BE2C (cell line): ENCODE measurements around the gene AKAP9.
"Not testable (repeated sequence)": the region's sequence is repeated elsewhere in the genome, so short reads cannot be mapped to it uniquely, and the experiment has no call there.

ENCODE experiments used
- DNase-seq: peaks from one replicate; pipeline ENCODE4 v3.0.0-alpha.2; 2020
- H3K27me3 ChIP-seq: fragments of 250-450 bp; sonication (Bioruptor Pico); 2 replicates; pipeline ENCODE4 v1.5.1; 2020; ENCODE audit warnings: mild to moderate bottlenecking
- H3K36me3 ChIP-seq: fragments of 250-450 bp; sonication (Bioruptor Pico); 2 replicates; pipeline ENCODE4 v1.5.1; 2020; ENCODE audit warnings: mild to moderate bottlenecking
- H3K4me1 ChIP-seq: fragments of 250-450 bp; sonication (Bioruptor Pico); 2 replicates; pipeline ENCODE4 v1.5.1; 2020
- H3K4me3 ChIP-seq: 2 replicates; pipeline ENCODE4 v1.5.1; 2011; ENCODE audit warnings: low read depth, low read length
- H3K9me3 ChIP-seq: fragments of 250-450 bp; sonication (Bioruptor Pico); 2 replicates; pipeline ENCODE4 v1.5.1; 2020
- TF ChIP-seq, protein P1 (sequence below): IDR thresholded peaks from 2 replicates; pipeline ENCODE4 v1.5.1; 2012; ENCODE audit warnings: mild to moderate bottlenecking, low read depth, low read length

The AKAP9 gene

DNA sequence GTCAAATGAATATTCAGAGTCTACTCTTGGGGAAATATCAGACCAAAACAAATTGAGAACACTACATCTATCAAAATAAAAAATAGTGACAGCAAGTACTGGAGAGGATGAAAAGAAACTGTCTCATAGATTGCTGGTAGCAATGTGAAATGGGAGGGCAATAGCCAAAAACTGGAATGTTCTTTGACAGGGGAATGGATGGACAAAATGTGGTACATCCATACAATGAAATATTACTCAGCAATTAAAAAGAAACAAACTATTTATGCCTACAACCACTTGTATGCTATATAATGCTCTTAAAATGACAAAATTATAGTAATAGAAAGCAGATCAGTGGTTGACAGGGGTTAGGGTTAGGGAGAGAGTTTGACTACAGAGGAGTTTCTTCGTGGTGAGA is 147.6 kb downstream of the AKAP9 start:
- no peaks in the 10 kb centered on the region for H3K4me1 ChIP-seq
- no peak overlapping the region for H3K4me3 ChIP-seq
- peaks cover 42% of the 10 kb centered on the region for H3K36me3 ChIP-seq
- TF ChIP-seq, protein P1, sequence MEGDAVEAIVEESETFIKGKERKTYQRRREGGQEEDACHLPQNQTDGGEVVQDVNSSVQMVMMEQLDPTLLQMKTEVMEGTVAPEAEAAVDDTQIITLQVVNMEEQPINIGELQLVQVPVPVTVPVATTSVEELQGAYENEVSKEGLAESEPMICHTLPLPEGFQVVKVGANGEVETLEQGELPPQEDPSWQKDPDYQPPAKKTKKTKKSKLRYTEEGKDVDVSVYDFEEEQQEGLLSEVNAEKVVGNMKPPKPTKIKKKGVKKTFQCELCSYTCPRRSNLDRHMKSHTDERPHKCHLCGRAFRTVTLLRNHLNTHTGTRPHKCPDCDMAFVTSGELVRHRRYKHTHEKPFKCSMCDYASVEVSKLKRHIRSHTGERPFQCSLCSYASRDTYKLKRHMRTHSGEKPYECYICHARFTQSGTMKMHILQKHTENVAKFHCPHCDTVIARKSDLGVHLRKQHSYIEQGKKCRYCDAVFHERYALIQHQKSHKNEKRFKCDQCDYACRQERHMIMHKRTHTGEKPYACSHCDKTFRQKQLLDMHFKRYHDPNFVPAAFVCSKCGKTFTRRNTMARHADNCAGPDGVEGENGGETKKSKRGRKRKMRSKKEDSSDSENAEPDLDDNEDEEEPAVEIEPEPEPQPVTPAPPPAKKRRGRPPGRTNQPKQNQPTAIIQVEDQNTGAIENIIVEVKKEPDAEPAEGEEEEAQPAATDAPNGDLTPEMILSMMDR: no peak
- no peaks in the 10 kb centered on the region; the same call in 1 of the 2 replicates for H3K9me3 ChIP-seq
- no peaks in the 10 kb centered on the region for H3K27me3 ChIP-seq
- DNase-seq: no peak

DNA sequence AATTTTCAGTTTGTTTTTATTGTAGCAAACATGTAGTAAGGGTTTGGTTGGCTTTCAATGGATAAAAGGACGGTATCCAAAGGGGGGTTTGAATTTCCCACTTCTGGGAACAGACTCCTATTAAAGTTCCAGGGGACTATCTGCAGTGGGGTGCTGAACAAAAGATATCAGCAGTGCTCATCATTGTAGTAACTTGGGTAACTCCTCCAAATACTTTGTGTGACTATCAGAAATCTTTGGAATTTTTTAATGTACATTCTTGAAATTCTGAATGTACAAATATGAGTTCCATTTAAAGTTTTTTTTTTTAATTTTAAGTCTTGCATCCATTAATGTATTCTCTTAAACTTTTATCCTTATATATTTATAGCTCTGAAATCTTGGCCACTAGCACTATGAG is 151.5 kb downstream of the AKAP9 start:
- no peak for DNase-seq
- Histone ChIP-seq H3K9me3 (no peaks in the 10 kb centered on the region; the same call in 1 of the 2 replicates), H3K4me1 (no peaks in the 10 kb centered on the region), H3K27me3 (no peaks in the 10 kb centered on the region), H3K4me3 (no peak overlapping the region), H3K36me3 (peaks cover 22% of the 10 kb centered on the region)
- TF ChIP-seq, protein P1: no peak

DNA sequence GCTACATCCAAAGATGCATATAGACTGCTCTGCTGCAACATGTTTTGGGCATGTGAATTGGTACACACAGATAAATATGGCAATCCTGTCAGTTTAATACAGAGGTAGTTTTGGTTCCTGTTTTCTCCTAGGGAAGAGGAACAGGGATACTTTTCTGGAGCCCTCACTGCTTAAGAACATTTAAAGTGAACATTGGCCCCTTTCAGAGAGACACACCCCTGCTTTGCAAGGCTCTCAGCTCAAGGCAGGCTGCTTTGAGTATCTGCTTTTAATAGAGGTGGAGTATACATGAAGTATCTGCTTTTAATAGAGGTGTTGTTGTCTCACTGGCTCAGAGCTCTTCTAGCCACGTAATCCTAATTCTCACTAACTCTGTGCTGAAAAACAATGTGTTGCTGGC is 154.7 kb downstream of the AKAP9 start:
- DNase-seq: no peak
- peaks cover 31% of the 10 kb centered on the region for H3K36me3 ChIP-seq
- no peaks in the 10 kb centered on the region for H3K4me1 ChIP-seq
- TF ChIP-seq, protein P1: no peak
- H3K4me3 ChIP-seq: no peak overlapping the region
- H3K9me3 ChIP-seq: no peaks in the 10 kb centered on the region; the same call in 1 of the 2 replicates
- H3K27me3 ChIP-seq: no peaks in the 10 kb centered on the region

DNA sequence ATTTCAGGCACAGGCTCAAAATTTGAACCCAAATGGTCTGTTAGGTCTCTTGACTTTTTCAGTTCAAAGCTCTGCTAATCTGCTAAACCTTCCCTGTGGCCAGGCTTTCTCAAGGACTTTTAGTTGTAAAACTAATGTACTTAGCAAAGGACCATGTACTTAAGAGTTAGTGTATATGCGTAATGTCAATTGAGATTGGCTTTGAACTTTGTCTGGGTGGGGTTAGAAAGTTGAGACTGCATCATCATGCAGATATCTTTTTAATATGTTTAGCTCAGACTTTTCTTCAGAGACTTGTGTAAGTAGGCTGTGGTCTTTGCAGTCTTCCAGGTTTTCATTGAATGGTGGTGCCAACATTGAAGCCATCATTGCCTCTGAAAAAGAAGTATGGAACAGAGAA is 159.9 kb downstream of the AKAP9 start:
- no peaks in the 10 kb centered on the region for H3K9me3 ChIP-seq
- H3K4me1 ChIP-seq: no peaks in the 10 kb centered on the region
- H3K36me3 ChIP-seq: peaks cover 38% of the 10 kb centered on the region
- TF ChIP-seq, protein P1: no peak
- no peak overlapping the region for H3K4me3 ChIP-seq
- DNase-seq: no peak
- no peaks in the 10 kb centered on the region for H3K27me3 ChIP-seq

DNA sequence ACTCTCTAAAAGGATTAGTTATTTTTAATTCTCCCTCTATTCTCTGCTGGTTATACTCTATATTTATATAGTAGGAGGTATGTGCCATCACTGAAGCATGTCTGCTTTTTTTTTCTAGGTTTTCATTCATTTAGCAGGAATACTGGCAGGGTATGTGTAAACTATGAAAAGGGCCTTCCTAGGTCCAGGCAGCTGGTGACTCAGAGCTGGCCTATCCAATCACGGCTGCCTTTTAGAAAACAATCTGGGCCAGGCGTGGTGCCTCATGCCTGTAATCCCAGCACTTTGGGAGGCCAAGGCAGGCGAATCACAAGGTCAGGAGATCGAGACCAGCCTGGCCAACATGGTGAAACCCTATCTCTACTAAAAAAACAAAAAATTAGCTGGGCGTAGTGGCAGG is 162.2 kb downstream of the AKAP9 start:
- H3K27me3 ChIP-seq, H3K9me3 ChIP-seq, H3K4me3 ChIP-seq, H3K4me1 ChIP-seq, DNase-seq: not testable (repeated sequence)
- H3K36me3 ChIP-seq: peaks cover 29% of the 10 kb centered on the region

DNA sequence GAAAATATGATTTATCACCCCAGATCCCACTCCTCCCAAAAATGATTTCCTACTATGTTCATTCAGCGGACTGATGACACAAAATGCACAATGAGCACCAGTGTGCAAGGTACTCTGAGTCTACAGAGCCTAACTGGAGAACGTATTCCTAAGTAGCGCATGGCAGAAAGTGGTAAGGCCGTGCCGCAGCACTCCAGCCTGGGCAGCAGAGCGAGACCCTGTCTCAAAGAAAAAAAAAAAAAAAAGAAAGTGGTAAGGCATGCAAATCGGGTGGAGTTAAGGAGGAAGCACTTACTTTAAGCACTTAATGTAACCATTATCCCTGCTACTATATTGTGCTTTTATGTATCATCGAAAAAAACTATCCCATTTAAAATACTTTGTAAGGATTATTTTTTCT is 168.2 kb downstream of the AKAP9 start:
- no peaks in the 10 kb centered on the region for H3K27me3 ChIP-seq
- H3K4me3 ChIP-seq: no peak overlapping the region
- no peak for DNase-seq
- peaks cover 21% of the 10 kb centered on the region for H3K36me3 ChIP-seq
- TF ChIP-seq, protein P1: no peak
- no peaks in the 10 kb centered on the region for H3K9me3 ChIP-seq
- no peaks in the 10 kb centered on the region for H3K4me1 ChIP-seq

DNA sequence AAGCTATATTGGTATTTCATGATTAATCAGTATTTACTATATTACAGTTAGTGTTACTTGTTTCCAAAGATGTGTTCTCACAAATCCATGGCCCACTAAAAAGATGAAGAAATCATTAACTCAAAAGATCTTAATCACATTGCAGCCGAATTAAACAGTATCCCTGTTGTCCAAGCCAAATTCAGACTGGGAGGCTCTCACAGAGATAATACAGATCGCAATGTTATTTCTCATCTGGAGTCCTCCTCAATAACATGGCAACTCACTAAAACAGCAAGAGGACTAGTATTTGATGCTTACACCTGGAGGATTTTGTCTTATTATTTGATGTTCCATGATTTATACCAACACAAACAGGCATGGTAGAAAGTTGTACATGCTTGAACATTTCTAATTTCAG is 170.2 kb downstream of the AKAP9 start:
- no peaks in the 10 kb centered on the region for H3K4me1 ChIP-seq
- no peaks in the 10 kb centered on the region for H3K9me3 ChIP-seq
- TF ChIP-seq, protein P1: no peak
- peaks cover 33% of the 10 kb centered on the region for H3K36me3 ChIP-seq
- H3K4me3 ChIP-seq: no peak overlapping the region
- no peak for DNase-seq
- no peaks in the 10 kb centered on the region for H3K27me3 ChIP-seq
